Natural killer cell (primary cell): ENCODE measurements around the gene DNASE2. TPM values are rescaled to one million over a fixed set of nuclear protein-coding genes. Genes with fewer than 3 reads are reported as not detected.

Experiments used
- ATAC-seq, 3 donors: fragments of 150-1000 bp in 2 of 3; fragments of 200-7000 bp in 1 of 3; cut with Tn5 transposase; 1 replicate in 1 of 3; 2 replicates in 2 of 3; pipeline ENCODE4 v1.10.0; 2021; ENCODE audit warnings: mild to moderate bottlenecking in 2 of 3, moderate library complexity in 2 of 3
- DNase-seq, 2 donors: peaks; one replicate each; pipeline versions ENCODE4 v3.0.0 to v3.0.0-alpha.2; 2013 to 2021; ENCODE audit warnings: mixed read lengths in 1 of 2
- H3K27ac ChIP-seq: one replicate; pipeline ENCODE4 v1.5.1; 2013; ENCODE audit warnings: mild to moderate bottlenecking, low read length
- H3K27me3 ChIP-seq: one replicate; pipeline ENCODE4 v1.6.1; 2013; ENCODE audit warnings: low read length; ENCODE audit not compliant: control insufficient read depth, insufficient read depth
- H3K36me3 ChIP-seq: one replicate; pipeline ENCODE4 v1.6.1; 2013; ENCODE audit warnings: low read length; ENCODE audit not compliant: control insufficient read depth, insufficient read depth
- H3K4me1 ChIP-seq: one replicate; pipeline ENCODE4 v1.6.1; 2013; ENCODE audit warnings: low read length; ENCODE audit not compliant: control insufficient read depth, insufficient read depth
- H3K4me3 ChIP-seq: one replicate; pipeline ENCODE4 v1.5.1; 2013; ENCODE audit warnings: low read length
- H3K9me3 ChIP-seq: one replicate; pipeline ENCODE4 v1.6.1; 2013; ENCODE audit warnings: low read length; ENCODE audit not compliant: control insufficient read depth, insufficient read depth
- H3K27ac Mint-ChIP-seq, 2 donors: one replicate each; pipeline ENCODE4 v1.8.0; 2022; ENCODE audit warnings: mild to moderate bottlenecking in 2 of 2, mixed read lengths in 2 of 2, moderate library complexity in 1 of 2
- H3K27me3 Mint-ChIP-seq, 2 donors: one replicate each; pipeline ENCODE4 v1.8.0; 2022; ENCODE audit warnings: low read depth in 2 of 2, mixed read lengths in 2 of 2
- H3K36me3 Mint-ChIP-seq: one replicate; pipeline ENCODE4 v1.8.0; 2022; ENCODE audit warnings: mixed read lengths
- H3K4me1 Mint-ChIP-seq, 2 donors: one replicate each; pipeline ENCODE4 v1.8.0; 2022; ENCODE audit warnings: mixed read lengths in 2 of 2
- H3K4me3 Mint-ChIP-seq: one replicate; pipeline ENCODE4 v1.8.0; 2022; ENCODE audit warnings: mild to moderate bottlenecking, moderate library complexity, mixed read lengths
- H3K9me3 Mint-ChIP-seq, 2 donors: one replicate each; pipeline ENCODE4 v1.8.0; 2022; ENCODE audit warnings: mixed read lengths in 2 of 2
- WGBS: methylation state at CpG from one replicate; pipeline ENCODE4 v1.1.7; 2013; ENCODE audit warnings: missing lambda C conversion rate; ENCODE audit not compliant: insufficient coverage; 5-methylcytosine and 5-hydroxymethylcytosine counted together
- intact Hi-C: fragments of 100-400 bp; cut with micrococcal nuclease; formaldehyde crosslinking; loops from one replicate; pipeline ENCODE4 v1.14.2; 2022
- total RNA-seq, 4 donors: library from RNA; stranded (reverse); fragments of 120-200 nt in 1 of 4; gene quantifications; one replicate each; pipeline versions ENCODE4 v1.2.3 to v1.2.4, GENCODE V29; 2013 to 2022
- TF ChIP-seq, protein P1 (sequence below): fragments of 200-600 bp; IDR thresholded peaks from one replicate; pipeline ENCODE4 v1.8.0; 2022; ENCODE audit warnings: antibody characterized with exemption

DNASE2 gene
- total RNA-seq, 3 donors from 2014 or later (not counting 1 experiment from before 2014, with no cell fraction given): 28.3 to 31.7 (median 31.2) TPM

DNA sequence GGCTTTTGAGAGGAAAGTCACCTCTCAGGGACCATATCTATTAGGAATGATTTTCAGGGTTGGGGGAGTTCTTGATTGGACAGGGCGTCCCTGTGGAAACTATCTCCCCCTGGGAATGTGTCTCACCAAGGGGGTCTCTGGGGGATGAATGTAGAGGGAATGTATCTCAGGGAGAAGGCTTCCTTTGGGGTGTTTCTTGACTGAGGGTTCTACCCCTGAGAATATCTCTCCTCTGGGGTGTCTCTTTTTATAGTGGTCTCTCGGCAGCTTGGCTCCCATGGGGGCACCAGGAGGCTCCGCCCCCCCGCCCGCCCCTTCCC, 47.9 kb downstream of the DNASE2 start:
- Histone ChIP-seq H3K4me3 (no peak overlapping the region), H3K9me3 (peaks cover 7% of the 10 kb centered on the region), H3K27ac (no peak overlapping the region), H3K27me3 (peaks cover 77% of the 10 kb centered on the region), H3K4me1 (peaks cover 33% of the 10 kb centered on the region), H3K36me3 (no peaks in the 10 kb centered on the region)
- peak overlapping the region; percentile 71 for H3K4me3 Mint-ChIP-seq
- H3K27ac Mint-ChIP-seq: no peak overlapping the region
- peaks cover 17 to 33% of the 10 kb centered on the region in 2 donors for H3K4me1 Mint-ChIP-seq
- DNase-seq (no peak), ATAC-seq (no peak)
- TF ChIP-seq, protein P1, sequence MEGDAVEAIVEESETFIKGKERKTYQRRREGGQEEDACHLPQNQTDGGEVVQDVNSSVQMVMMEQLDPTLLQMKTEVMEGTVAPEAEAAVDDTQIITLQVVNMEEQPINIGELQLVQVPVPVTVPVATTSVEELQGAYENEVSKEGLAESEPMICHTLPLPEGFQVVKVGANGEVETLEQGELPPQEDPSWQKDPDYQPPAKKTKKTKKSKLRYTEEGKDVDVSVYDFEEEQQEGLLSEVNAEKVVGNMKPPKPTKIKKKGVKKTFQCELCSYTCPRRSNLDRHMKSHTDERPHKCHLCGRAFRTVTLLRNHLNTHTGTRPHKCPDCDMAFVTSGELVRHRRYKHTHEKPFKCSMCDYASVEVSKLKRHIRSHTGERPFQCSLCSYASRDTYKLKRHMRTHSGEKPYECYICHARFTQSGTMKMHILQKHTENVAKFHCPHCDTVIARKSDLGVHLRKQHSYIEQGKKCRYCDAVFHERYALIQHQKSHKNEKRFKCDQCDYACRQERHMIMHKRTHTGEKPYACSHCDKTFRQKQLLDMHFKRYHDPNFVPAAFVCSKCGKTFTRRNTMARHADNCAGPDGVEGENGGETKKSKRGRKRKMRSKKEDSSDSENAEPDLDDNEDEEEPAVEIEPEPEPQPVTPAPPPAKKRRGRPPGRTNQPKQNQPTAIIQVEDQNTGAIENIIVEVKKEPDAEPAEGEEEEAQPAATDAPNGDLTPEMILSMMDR: no peak
- peaks cover 0 to 2% of the 10 kb centered on the region in 2 donors for H3K9me3 Mint-ChIP-seq
- H3K36me3 Mint-ChIP-seq: no peaks in the 10 kb centered on the region
- intact Hi-C loops: no loop called here
- H3K27me3 Mint-ChIP-seq: peaks cover 57 to 62% of the 10 kb centered on the region in 2 donors
- 0% methylated on average over 5 of the region's 5 CpGs for WGBS

DNA sequence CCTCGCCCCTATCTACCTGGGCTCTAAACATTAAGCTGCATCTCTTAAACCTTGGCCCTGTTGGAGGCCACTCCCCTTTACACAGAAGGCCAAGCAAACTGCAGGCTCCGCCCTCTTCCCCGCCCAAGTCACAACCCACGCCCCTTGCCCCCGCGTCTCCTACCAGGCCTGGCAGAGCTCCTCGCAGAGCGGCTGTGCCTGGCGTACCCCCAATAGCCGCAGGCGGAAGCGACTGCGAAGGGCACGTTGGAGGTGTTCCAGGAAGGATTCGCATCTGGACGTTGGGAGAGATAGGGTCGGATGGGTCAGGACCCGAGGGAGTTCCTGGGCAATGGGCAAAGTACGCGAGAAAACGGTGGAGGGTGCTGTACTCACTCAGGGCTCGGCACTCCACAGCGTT, 52.8 kb downstream of the DNASE2 start:
- intact Hi-C loops: no loop called here
- peaks cover 0 to 2% of the 10 kb centered on the region in 2 donors for H3K9me3 Mint-ChIP-seq
- peaks cover 23 to 30% of the 10 kb centered on the region in 2 donors for H3K4me1 Mint-ChIP-seq
- no peak overlapping the region for H3K4me3 Mint-ChIP-seq
- 9% methylated on average over 23 of the region's 23 CpGs for WGBS
- ATAC-seq (peak in 2 of 3 donors; percentile 36 to 44), DNase-seq (peak in 1 of 2 donors; percentile 30)
- Histone ChIP-seq H3K27me3 (peaks cover 64% of the 10 kb centered on the region), H3K4me1 (peaks cover 25% of the 10 kb centered on the region), H3K4me3 (no peak overlapping the region), H3K9me3 (no peaks in the 10 kb centered on the region), H3K27ac (no peak overlapping the region), H3K36me3 (no peaks in the 10 kb centered on the region)
- H3K27ac Mint-ChIP-seq: no peak overlapping the region
- H3K27me3 Mint-ChIP-seq: peaks cover 52 to 58% of the 10 kb centered on the region in 2 donors
- TF ChIP-seq, protein P1: no peak
- no peaks in the 10 kb centered on the region for H3K36me3 Mint-ChIP-seq

DNA sequence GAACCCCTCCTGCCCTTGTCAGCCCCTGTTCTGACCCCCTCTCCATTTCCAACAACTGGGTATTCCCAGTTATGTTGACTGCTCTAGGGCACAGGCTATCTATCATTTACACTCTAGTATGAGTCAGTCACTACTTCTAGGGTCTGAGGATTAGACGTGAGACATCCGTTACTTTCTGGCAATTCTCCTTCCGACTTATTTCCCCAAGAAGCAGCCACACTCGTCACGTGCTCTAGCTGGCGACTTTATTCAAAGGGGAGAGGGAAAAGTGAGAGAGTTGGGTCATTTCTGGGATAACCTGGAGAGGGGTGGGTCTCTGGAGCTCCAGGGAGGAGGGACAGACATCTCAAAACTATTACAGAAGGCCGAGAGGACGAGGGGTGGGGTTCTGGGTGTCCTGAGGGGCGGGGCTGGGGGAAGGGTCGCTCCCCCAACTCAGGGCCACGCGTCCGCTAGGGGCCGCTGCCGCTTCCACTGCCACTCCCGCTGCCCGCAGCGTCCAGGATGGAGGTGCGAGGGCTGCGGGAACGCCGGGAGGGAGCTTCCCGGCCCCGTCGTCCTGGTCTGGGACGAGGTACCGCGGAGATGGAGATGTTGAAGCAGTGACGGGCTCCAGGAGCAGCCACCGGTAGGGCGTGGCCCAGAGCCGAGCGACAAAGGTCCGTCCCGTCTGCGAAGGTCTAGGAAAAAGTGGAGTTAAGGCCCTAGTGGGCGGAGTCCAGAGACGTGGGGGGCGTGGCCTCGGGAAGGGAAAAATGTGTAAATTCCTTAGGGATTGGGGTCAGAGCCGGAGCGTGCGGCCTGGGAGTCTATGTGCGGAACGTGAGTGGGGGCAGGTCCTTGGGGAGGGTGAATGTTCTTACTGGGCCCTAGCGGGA, 55.8 kb downstream of the DNASE2 start:
- DNase-seq (peak in 1 of 2 donors; percentile 41), ATAC-seq (peak in 1 of 3 donors; percentile 54)
- Mint-ChIP-seq H3K27ac (no peak overlapping the region), H3K27me3 (peaks cover 29 to 36% of the 10 kb centered on the region in 2 donors), H3K4me3 (no peak overlapping the region), H3K4me1 (peaks cover 10% of the 10 kb centered on the region in 2 donors), H3K36me3 (no peaks in the 10 kb centered on the region), H3K9me3 (no peaks in the 10 kb centered on the region)
- TF ChIP-seq, protein P1: peak; percentile 32
- Histone ChIP-seq H3K4me1 (peaks cover 10% of the 10 kb centered on the region), H3K9me3 (no peaks in the 10 kb centered on the region), H3K4me3 (no peak overlapping the region), H3K36me3 (no peaks in the 10 kb centered on the region), H3K27ac (no peak overlapping the region), H3K27me3 (peaks cover 36% of the 10 kb centered on the region)
- 14% methylated on average over 44 of the region's 46 CpGs for WGBS
- intact Hi-C loops: no loop called here

Other genes starting within 250 kb of the DNASE2 start
- gene MAN2B1, start 214.7 kb downstream of the DNASE2 start, total RNA-seq: 100 to 1,000 TPM; 107 to 118 (median 112) TPM
- gene WDR83, start 214.6 kb downstream of the DNASE2 start, total RNA-seq: 10 to 100 TPM; 17.0 to 25.8 (median 25.1) TPM
- gene DHPS, start 199.6 kb downstream of the DNASE2 start, total RNA-seq: 100 to 1,000 TPM; 143 to 193 (median 145) TPM
- gene GNG14, start 193.5 kb downstream of the DNASE2 start, total RNA-seq: not detected
- 1 to 10 TPM; 2.2 to 3.2 (median 2.9) TPM for gene FBXW9, start 184.8 kb downstream of the DNASE2 start, total RNA-seq
- 10 to 100 TPM; 56.8 to 66.6 (median 58.2) TPM for gene TNPO2, start 157.5 kb downstream of the DNASE2 start, total RNA-seq
- gene TRIR, start 146.8 kb downstream of the DNASE2 start, total RNA-seq: 100 to 1,000 TPM; 217 to 228 (median 219) TPM
- 10 to 100 TPM; 42.2 to 51.3 (median 44.2) TPM for gene GET3, start 144.0 kb downstream of the DNASE2 start, total RNA-seq
- not detected for gene BEST2, start 129.7 kb downstream of the DNASE2 start, total RNA-seq
- 10 to 100 TPM; 13.3 to 15.3 (median 13.9) TPM for gene HOOK2, start 105.9 kb downstream of the DNASE2 start, total RNA-seq
- 100 to 1,000 TPM; 781 to 903 (median 859) TPM for gene JUNB, start 90.0 kb downstream of the DNASE2 start, total RNA-seq
- gene PRDX2, start 79.6 kb downstream of the DNASE2 start, total RNA-seq: 10 to 100 TPM; 28.8 to 67.1 (median 66.9) TPM
- gene THSD8, start 79.4 kb downstream of the DNASE2 start, total RNA-seq: 1 to 10 TPM; 1.7 to 2.8 (median 2.2) TPM
- 1 to 10 TPM; 6.6 to 8.7 (median 7.4) TPM for gene RNASEH2A, start 74.9 kb downstream of the DNASE2 start, total RNA-seq
- gene RTBDN, start 46.9 kb downstream of the DNASE2 start, total RNA-seq: not detected
- under 1 TPM in 2 of 3 donors, not detected in 1; 0.07 to 0.88 TPM for gene MAST1, start 42.9 kb downstream of the DNASE2 start, total RNA-seq
- gene KLF1, start 5.8 kb upstream of the DNASE2 start, total RNA-seq: not detected
- gene GCDH, start 9.7 kb upstream of the DNASE2 start, total RNA-seq: 10 to 100 TPM; 35.9 to 41.7 (median 36.3) TPM
- 1 to 10 TPM in 1 of 3 donors, under 1 TPM in 2; 0.88 to 2.2 (median 0.92) TPM for gene SYCE2, start 37.8 kb upstream of the DNASE2 start, total RNA-seq
- gene FARSA, start 52.3 kb upstream of the DNASE2 start, total RNA-seq: 10 to 100 TPM; 29.3 to 34.5 (median 32.0) TPM
- 100 to 1,000 TPM; 588 to 813 (median 763) TPM for gene CALR, start 57.2 kb upstream of the DNASE2 start, total RNA-seq
- 10 to 100 TPM; 79.2 to 81.2 (median 80.3) TPM for gene RAD23A, start 64.4 kb upstream of the DNASE2 start, total RNA-seq
- gene GADD45GIP1, start 75.8 kb upstream of the DNASE2 start, total RNA-seq: 1 to 10 TPM; 5.3 to 7.1 (median 5.7) TPM
- gene DAND5, start 88.1 kb upstream of the DNASE2 start, total RNA-seq: not detected
- gene NFIX, start 114.0 kb upstream of the DNASE2 start, total RNA-seq: 1 to 10 TPM in 2 of 3 donors, under 1 TPM in 1; 0.61 to 2.1 (median 1.3) TPM
- 1 to 10 TPM; 2.0 to 7.7 (median 6.7) TPM for gene LYL1, start 221.4 kb upstream of the DNASE2 start, total RNA-seq
- 10 to 100 TPM; 33.8 to 48.5 (median 42.2) TPM for gene TRMT1, start 235.3 kb upstream of the DNASE2 start, total RNA-seq
- 10 to 100 TPM; 41.2 to 48.7 (median 43.4) TPM for gene NACC1, start 236.8 kb upstream of the DNASE2 start, total RNA-seq